Lower leg skin (tissue), 3 donors: Measurements from ENCODE around the gene GPC3.

Experiments used
- POLR2A ChIP-seq, 2 donors: fragments of 450-650 bp; IDR thresholded peaks; one replicate each; pipeline ENCODE4 v1.6.1; 2016 to 2017; ENCODE audit warnings: antibody characterized with exemption in 2 of 2, mild to moderate bottlenecking in 1 of 2, moderate library complexity in 1 of 2
- TF ChIP-seq, protein P1 (sequence below), 3 donors: fragments of 450-650 bp; IDR thresholded peaks; one replicate each; pipeline ENCODE4 v1.5.1; 2016; ENCODE audit warnings: antibody characterized with exemption in 3 of 3, mild to moderate bottlenecking in 3 of 3, moderate library complexity in 2 of 3

GRCh38 chrX:133649651-133650050, 335.7 kb downstream of the GPC3 start:
- TF ChIP-seq, protein P1, sequence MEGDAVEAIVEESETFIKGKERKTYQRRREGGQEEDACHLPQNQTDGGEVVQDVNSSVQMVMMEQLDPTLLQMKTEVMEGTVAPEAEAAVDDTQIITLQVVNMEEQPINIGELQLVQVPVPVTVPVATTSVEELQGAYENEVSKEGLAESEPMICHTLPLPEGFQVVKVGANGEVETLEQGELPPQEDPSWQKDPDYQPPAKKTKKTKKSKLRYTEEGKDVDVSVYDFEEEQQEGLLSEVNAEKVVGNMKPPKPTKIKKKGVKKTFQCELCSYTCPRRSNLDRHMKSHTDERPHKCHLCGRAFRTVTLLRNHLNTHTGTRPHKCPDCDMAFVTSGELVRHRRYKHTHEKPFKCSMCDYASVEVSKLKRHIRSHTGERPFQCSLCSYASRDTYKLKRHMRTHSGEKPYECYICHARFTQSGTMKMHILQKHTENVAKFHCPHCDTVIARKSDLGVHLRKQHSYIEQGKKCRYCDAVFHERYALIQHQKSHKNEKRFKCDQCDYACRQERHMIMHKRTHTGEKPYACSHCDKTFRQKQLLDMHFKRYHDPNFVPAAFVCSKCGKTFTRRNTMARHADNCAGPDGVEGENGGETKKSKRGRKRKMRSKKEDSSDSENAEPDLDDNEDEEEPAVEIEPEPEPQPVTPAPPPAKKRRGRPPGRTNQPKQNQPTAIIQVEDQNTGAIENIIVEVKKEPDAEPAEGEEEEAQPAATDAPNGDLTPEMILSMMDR (IDR thresholded peaks at IDR 0.05) = no peak
- TF ChIP-seq POLR2A (IDR thresholded peaks at IDR 0.05) = no peak
